Glomerular visceral epithelial cell (primary cell): Measurements from ENCODE around the gene CDON.
"Not testable (repeated sequence)": the region's sequence is repeated elsewhere in the genome, so short reads cannot be mapped to it uniquely, and the experiment has no call there.

ENCODE experiments used
- DNase-seq: peaks from one replicate; pipeline ENCODE4 v3.0.0-alpha.2; 2016; ENCODE audit errors: extremely low spot score

Gene CDON

GRCh38 chr11:125924384-125925007 is 138.2 kb downstream of the CDON start:
- DNase-seq, result no peak

GRCh38 chr11:125923633-125924032 is 139.0 kb downstream of the CDON start:
- no peak for DNase-seq

DNA sequence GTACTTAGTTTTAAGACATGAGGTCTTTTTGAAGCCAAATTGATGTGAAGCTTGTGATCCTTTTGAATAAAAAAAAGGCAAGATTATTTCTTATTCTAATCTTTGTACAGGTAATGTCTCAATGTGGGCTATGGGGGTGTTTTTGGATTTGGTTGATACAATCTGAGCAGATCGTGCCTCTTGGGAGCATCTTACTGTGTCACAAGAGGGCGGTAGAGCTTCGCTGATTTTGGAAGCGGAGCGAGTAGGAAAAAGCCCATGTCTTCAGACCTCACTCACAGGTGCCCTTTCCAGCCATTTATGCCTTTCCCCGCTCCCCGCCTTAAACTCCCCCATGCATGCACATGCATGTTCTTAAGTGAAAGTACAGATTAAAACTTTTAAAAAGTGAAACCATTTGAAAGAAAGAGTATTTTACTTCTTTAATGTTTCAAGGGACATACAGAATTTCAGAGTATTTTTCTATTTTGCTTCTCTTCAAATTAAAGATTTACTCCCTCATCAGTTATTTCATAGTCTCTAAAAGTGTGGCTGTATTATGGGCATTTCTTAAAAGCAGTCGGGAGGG is 139.6 kb downstream of the CDON start:
- DNase-seq, result peak; percentile 63

- no peak for DNase-seq
These were observed 140.5 kb downstream of the CDON start for GRCh38 chr11:125922156-125922555.

DNA sequence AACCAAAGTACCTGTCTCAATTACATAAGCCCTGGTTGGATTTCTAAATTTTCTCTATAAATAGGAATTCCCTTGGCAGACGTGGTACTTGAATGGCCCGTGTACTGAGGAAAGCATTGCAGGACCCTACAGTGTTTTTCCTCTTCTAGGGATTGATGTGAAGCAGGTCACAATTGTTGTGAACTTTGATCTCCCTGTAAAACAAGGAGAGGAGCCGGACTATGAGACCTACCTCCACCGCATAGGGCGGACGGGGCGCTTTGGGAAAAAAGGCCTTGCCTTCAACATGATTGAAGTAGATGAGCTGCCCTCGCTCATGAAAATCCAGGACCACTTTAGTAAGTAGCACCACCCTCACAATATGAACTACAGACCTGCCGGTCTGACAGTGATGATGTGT is 141.6 kb downstream of the CDON start:
- DNase-seq, result no peak

GRCh38 chr11:125918140-125918840 is 144.4 kb downstream of the CDON start:
- DNase-seq, result no peak

DNA sequence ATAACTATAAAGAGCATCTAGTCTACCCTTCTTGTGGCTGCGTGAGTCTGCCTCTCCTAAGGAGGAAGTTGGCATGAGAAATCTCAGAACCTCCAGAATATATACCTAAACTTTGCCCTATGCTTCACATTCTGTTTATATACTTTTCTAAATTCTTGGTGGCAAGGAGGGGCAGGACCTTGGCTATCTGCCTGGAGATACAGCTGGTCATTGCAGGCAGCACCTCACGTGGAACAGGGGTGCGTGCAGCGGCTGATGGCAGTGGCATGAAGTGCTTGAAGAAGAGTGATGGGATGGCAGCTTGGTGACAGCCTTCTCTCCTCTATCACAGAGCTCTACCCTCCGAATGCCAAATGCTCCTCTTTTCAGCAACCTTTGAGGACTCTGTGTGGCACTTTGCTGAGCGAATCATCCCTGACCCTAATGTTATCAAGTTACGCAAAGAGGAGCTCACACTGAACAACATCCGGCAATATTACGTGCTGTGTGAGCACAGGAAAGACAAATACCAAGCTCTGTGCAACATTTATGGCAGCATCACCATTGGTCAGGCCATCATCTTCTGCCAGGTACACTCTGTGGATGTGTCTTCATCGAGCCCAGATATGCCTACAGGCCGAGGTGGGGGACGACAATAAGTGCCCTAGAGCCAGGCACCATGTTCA is 145.9 kb downstream of the CDON start:
- no peak for DNase-seq

- not testable (repeated sequence) for DNase-seq
These were observed 148.1 kb downstream of the CDON start for GRCh38 chr11:125914601-125915000.

DNA sequence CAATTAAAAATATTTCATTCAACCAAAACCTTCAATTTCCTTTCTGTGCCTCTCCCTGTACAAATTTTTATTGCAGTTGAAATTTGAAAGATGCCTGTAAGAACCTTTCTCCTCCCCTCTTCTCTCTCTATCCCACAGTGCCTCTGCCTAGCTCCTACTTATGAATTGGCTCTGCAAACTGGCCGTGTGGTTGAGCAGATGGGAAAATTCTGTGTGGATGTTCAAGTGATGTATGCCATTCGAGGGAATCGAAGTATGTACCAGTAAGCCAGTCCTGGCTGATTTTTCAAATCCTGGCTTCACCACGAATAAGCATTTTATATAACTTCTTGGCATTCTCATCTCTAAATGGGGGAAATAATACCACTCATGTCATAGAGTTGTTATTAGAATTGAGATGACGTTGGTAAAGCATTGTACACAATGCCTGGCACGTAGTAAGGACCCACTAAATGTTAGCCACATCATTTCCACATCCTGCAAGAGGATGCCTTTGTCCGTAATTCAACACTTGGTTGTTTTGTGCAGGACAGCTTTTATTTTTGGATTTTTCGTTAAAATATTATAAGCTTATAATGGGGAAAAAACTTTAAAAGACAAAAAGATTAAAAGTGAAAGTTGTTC is 152.3 kb downstream of the CDON start:
- DNase-seq, result no peak
